ENCODE results near the gene CA9.

DNA sequence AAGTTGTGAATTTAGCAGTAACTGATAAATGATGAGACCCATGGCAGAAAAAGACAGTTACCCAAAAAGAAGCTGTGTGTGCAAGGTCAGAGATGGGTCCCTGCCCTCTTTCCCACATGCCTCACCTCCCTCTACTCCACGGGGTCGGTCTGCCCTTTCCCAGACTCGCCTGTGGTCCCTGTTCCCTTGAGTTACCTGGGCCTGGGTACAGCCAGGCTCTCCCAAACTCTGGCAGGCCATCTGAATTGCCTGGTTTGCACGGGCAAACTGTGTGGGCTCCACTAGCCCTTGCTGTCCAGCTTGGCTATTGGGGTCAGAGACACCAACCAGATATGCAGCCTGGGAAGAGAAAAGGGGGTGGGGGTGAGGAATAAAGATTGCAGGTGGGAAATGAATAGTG, 34.4 kb downstream of the CA9 start:
- TF ChIP-seq EP300 (IDR thresholded peaks at IDR 0.05; ENCODE audit: low read depth) (no peak), POLR2A (IDR thresholded peaks at IDR 0.05) (no peak), POLR2AphosphoS5 (IDR thresholded peaks at IDR 0.05) (no peak)
- TF ChIP-seq, protein P1, sequence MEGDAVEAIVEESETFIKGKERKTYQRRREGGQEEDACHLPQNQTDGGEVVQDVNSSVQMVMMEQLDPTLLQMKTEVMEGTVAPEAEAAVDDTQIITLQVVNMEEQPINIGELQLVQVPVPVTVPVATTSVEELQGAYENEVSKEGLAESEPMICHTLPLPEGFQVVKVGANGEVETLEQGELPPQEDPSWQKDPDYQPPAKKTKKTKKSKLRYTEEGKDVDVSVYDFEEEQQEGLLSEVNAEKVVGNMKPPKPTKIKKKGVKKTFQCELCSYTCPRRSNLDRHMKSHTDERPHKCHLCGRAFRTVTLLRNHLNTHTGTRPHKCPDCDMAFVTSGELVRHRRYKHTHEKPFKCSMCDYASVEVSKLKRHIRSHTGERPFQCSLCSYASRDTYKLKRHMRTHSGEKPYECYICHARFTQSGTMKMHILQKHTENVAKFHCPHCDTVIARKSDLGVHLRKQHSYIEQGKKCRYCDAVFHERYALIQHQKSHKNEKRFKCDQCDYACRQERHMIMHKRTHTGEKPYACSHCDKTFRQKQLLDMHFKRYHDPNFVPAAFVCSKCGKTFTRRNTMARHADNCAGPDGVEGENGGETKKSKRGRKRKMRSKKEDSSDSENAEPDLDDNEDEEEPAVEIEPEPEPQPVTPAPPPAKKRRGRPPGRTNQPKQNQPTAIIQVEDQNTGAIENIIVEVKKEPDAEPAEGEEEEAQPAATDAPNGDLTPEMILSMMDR (IDR thresholded peaks at IDR 0.05) = no peak

Data from transverse colon (tissue), 4 donors.